GM19463 (cell line): ENCODE measurements around the gene MCCC1.

Experiments
- ATAC-seq: cut with Tn5 transposase; IDR thresholded peaks from one replicate; pipeline ENCODE4 v1.9.1; 2021; ENCODE audit warnings: mild to moderate bottlenecking, moderate library complexity; ENCODE audit not compliant: unreplicated experiment

Gene MCCC1

GRCh38 chr3:183058351-183058750 is 40.9 kb downstream of the MCCC1 start:
- ATAC-seq, result no peak

GRCh38 chr3:183050706-183051105 is 48.6 kb downstream of the MCCC1 start:
- no peak for ATAC-seq

- ATAC-seq, result no peak
Observed at GRCh38 chr3:183046883-183047282, 52.4 kb downstream of the MCCC1 start.

- peak; percentile 96 for ATAC-seq
Observed at GRCh38 chr3:183044547-183045229, 54.6 kb downstream of the MCCC1 start.

GRCh38 chr3:183038757-183039156 is 60.5 kb downstream of the MCCC1 start:
- ATAC-seq, result peak; percentile 20

GRCh38 chr3:183038221-183038620 is 61.1 kb downstream of the MCCC1 start:
- peak; percentile 65 for ATAC-seq

- no peak for ATAC-seq
Observed at GRCh38 chr3:183033746-183034145, 65.5 kb downstream of the MCCC1 start.

GRCh38 chr3:183032880-183033555 is 66.3 kb downstream of the MCCC1 start:
- no peak for ATAC-seq

- no peak for ATAC-seq
Observed at GRCh38 chr3:183031826-183032225, 67.5 kb downstream of the MCCC1 start.

- ATAC-seq, result no peak
Observed at GRCh38 chr3:183028416-183028815, 70.9 kb downstream of the MCCC1 start.

- ATAC-seq, result no peak
Observed at GRCh38 chr3:183027276-183027675, 72.0 kb downstream of the MCCC1 start.

GRCh38 chr3:183022936-183023516 is 76.3 kb downstream of the MCCC1 start:
- ATAC-seq, result no peak

- no peak for ATAC-seq
Observed at GRCh38 chr3:183018421-183019192, 80.7 kb downstream of the MCCC1 start.

GRCh38 chr3:183015185-183015584 is 84.1 kb downstream of the MCCC1 start:
- ATAC-seq, result no peak

- no peak for ATAC-seq
Observed at GRCh38 chr3:183013856-183014255, 85.4 kb downstream of the MCCC1 start.

- no peak for ATAC-seq
Observed at GRCh38 chr3:183013074-183013473, 86.2 kb downstream of the MCCC1 start.

GRCh38 chr3:183008800-183009199 is 90.5 kb downstream of the MCCC1 start:
- ATAC-seq, result no peak

GRCh38 chr3:183008303-183008702 is 91.0 kb downstream of the MCCC1 start:
- no peak for ATAC-seq

- no peak for ATAC-seq
Observed at GRCh38 chr3:183006396-183007002, 92.8 kb downstream of the MCCC1 start.

- no peak for ATAC-seq
Observed at GRCh38 chr3:182999767-183000166, 99.5 kb downstream of the MCCC1 start.
